ENCODE data around the gene NSMCE1. TPM values are rescaled to one million over a fixed set of nuclear protein-coding genes. Genes with fewer than 3 reads are reported as not detected.

Gene NSMCE1
- total RNA-seq, 1 experiment from 2014 or later = 106 TPM

- ChIA-PET POLR2A (interaction anchor here (1.3 kb wide), 1 partner anchor 8 kb away, joined by 3 read pairs; the partner anchor contains the start of gene KDM8), CTCF (interaction anchor here (0.6 to 1.8 kb wide), 4 partner anchors 15 to 316 kb away, joined by 3 to 5 read pairs (median 3); no protein-coding TSS in a partner anchor)
- Mint-ChIP-seq H3K36me3 (ENCODE audit: insufficient read depth, unreplicated experiment) (peaks cover 7% of the 10 kb centered on the region), H3K27ac (ENCODE audit: low read depth, unreplicated experiment) (no peak overlapping the region), H3K4me1 (ENCODE audit: insufficient read depth, unreplicated experiment) (peaks cover 9% of the 10 kb centered on the region), H3K27me3 (ENCODE audit: insufficient read depth, unreplicated experiment) (peaks cover 19% of the 10 kb centered on the region), H3K4me3 (ENCODE audit: unreplicated experiment) (no peak overlapping the region), H3K9me3 (ENCODE audit: unreplicated experiment) (no peaks in the 10 kb centered on the region)
- TF ChIP-seq CTCF (IDR thresholded peaks at IDR 0.05; ENCODE audit: unreplicated experiment) = no peak
- intact Hi-C loops (cut with micrococcal nuclease) = no loop called here
- BruUV-seq (replicated peaks) = no TSS peak
- peak; percentile 14 for DNase-seq (ENCODE audit: unreplicated experiment)
These were observed 73.4 kb downstream of the NSMCE1 start for GRCh38 chr16:27195076-27195741.

GRCh38 chr16:27193300-27193990 is 75.1 kb downstream of the NSMCE1 start:
- DNase-seq (ENCODE audit: unreplicated experiment) = no peak
- Mint-ChIP-seq H3K4me1 (ENCODE audit: insufficient read depth, unreplicated experiment) (peaks cover 9% of the 10 kb centered on the region), H3K27me3 (ENCODE audit: insufficient read depth, unreplicated experiment) (peaks cover 18% of the 10 kb centered on the region), H3K4me3 (ENCODE audit: unreplicated experiment) (no peak overlapping the region), H3K9me3 (ENCODE audit: unreplicated experiment) (no peaks in the 10 kb centered on the region), H3K27ac (ENCODE audit: low read depth, unreplicated experiment) (no peak overlapping the region), H3K36me3 (ENCODE audit: insufficient read depth, unreplicated experiment) (peaks cover 7% of the 10 kb centered on the region)
- intact Hi-C loops (cut with micrococcal nuclease) = no loop called here
- ChIA-PET POLR2A (interaction anchor here (1.3 kb wide), 1 partner anchor 10 kb away, joined by 3 read pairs; the partner anchor contains the start of gene KDM8), CTCF (interaction anchor here (0.6 to 1.8 kb wide), 5 partner anchors 14 to 271 kb away, joined by 3 to 5 read pairs (median 3); no protein-coding TSS in a partner anchor)
- TF ChIP-seq CTCF (IDR thresholded peaks at IDR 0.05; ENCODE audit: unreplicated experiment) = no peak
- no TSS peak for BruUV-seq (replicated peaks)

GRCh38 chr16:27191352-27191924 is 77.1 kb downstream of the NSMCE1 start:
- TF ChIP-seq CTCF (IDR thresholded peaks at IDR 0.05; ENCODE audit: unreplicated experiment) = no peak
- peaks cover 9% of the 10 kb centered on the region for H3K4me1 Mint-ChIP-seq (ENCODE audit: insufficient read depth, unreplicated experiment)
- no peak overlapping the region for H3K4me3 Mint-ChIP-seq (ENCODE audit: unreplicated experiment)
- no peak for DNase-seq (ENCODE audit: unreplicated experiment)
- H3K36me3 Mint-ChIP-seq (ENCODE audit: insufficient read depth, unreplicated experiment) = peaks cover 7% of the 10 kb centered on the region
- H3K27me3 Mint-ChIP-seq (ENCODE audit: insufficient read depth, unreplicated experiment) = peaks cover 9% of the 10 kb centered on the region
- H3K9me3 Mint-ChIP-seq (ENCODE audit: unreplicated experiment) = no peaks in the 10 kb centered on the region
- no peak overlapping the region for H3K27ac Mint-ChIP-seq (ENCODE audit: low read depth, unreplicated experiment)
- POLR2A ChIA-PET = interaction anchor here (0.7 to 0.9 kb wide), 2 partner anchors 13 to 135 kb away, joined by 3 read pairs; no protein-coding TSS in a partner anchor
- intact Hi-C loops (cut with micrococcal nuclease) = no loop called here
- CTCF ChIA-PET = interaction anchor here (1.5 kb wide), 1 partner anchor 37 kb away, joined by 4 read pairs; no protein-coding TSS in a partner anchor
- no TSS peak for BruUV-seq (replicated peaks)

Data from MCF 10A (cell line).